ENCODE results near the gene VPS41. TPM values are rescaled to one million over a fixed set of nuclear protein-coding genes. Genes with fewer than 3 reads are reported as not detected.

VPS41 gene
- total and polyA plus RNA-seq, 4 donors = 9.2 to 24.1 (median 16.1) TPM

DNA sequence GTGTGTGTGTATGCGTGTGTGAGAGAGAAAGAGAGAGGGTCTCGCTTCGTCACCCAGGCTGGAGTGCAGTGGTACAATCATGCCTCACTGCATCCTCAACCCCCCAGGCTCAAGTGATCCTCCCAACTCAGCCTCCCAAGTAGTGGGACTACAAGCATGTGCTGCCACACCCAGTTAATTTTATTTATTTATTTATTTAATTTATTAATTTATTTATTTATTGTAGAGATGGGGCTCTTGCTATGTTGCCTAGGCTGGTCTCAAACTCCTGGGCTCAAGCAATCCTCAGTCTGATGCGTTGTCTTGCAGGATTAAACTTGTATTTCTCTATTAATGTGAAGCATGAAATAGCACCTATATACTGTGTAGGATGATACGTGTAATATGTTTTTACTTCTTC lies 46.9 kb upstream of the VPS41 start:
- H3K27ac ChIP-seq (ENCODE audit: low read depth in 1 of 2, low read length in 2 of 2) = no peak overlapping the region
- 86% methylated on average over 5 of the region's 5 CpGs for WGBS

DNA sequence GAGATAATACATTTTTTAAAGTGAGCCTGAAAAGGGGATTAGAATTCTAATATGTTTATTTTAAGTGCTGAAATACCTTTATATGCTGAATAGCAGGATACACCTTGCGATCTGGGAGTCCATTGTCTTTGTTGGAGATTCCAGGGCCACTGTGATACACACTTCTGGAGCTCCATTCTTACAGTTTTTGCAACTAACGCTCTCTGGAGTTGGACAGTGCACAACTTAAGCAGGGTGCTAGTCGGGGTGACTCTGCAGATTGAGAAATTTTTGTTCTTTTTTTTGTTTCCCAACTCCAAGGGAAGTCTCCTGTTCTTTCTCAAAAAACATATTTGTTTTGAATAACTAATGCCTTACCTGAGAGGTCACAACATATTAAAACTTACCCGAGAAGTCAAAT lies 45.0 kb upstream of the VPS41 start:
- H3K27ac ChIP-seq (ENCODE audit: low read depth in 1 of 2, low read length in 2 of 2) = no peak overlapping the region
- H3K27me3 ChIP-seq (ENCODE audit: control insufficient read depth in 4 of 4, insufficient read depth in 4 of 4, low read length in 3 of 4) = no peaks in the 10 kb centered on the region
- H3K9ac ChIP-seq (ENCODE audit: low read depth in 1 of 2, low read length in 2 of 2) = no peak overlapping the region
- H3K4me3 ChIP-seq (ENCODE audit: low read depth in 1 of 3, low read length in 3 of 3) = peak overlapping the region in 1 of 3 donors; percentile 25
- no peaks in the 10 kb centered on the region for H3K36me3 ChIP-seq (ENCODE audit: control insufficient read depth in 4 of 4, insufficient read depth in 3 of 4, low read depth in 1 of 4, low read length in 3 of 4)
- peaks cover 5 to 22% (median 12%) of the 10 kb centered on the region in 4 donors for H3K4me1 ChIP-seq (ENCODE audit: control insufficient read depth in 4 of 4, insufficient read depth in 4 of 4, low read length in 3 of 4)
- no peak for DNase-seq (ENCODE audit: low spot score)
- no peaks in the 10 kb centered on the region for H3K9me3 ChIP-seq (ENCODE audit: control insufficient read depth in 4 of 4, low read length in 3 of 4)
- TF ChIP-seq YY1 (IDR thresholded peaks at IDR 0.05) (no peak), EGR1 (IDR thresholded peaks at IDR 0.05; ENCODE audit: low read depth in 2 of 2) (no peak), NR2F2 (IDR thresholded peaks at IDR 0.05) (no peak), TAF1 (conservative IDR thresholded peaks at IDR 0.05) (no peak), GABPA (IDR thresholded peaks at IDR 0.05 in 1 of 2, conservative IDR thresholded peaks at IDR 0.05 in 1 of 2) (no peak), CTCF (IDR thresholded peaks at IDR 0.05; ENCODE audit: low read depth, low read length, missing input control) (no peak)
- WGBS = 47% methylated on average over 4 of the region's 4 CpGs

More for the DNA sequence above, 46.9 kb upstream of the VPS41 start:
- Histone ChIP-seq H3K9ac (ENCODE audit: low read depth in 1 of 2, low read length in 2 of 2) (no peak overlapping the region), H3K36me3 (ENCODE audit: control insufficient read depth in 4 of 4, insufficient read depth in 3 of 4, low read depth in 1 of 4, low read length in 3 of 4) (no peaks in the 10 kb centered on the region), H3K4me1 (ENCODE audit: control insufficient read depth in 4 of 4, insufficient read depth in 4 of 4, low read length in 3 of 4) (peaks cover 0 to 19% (median 10%) of the 10 kb centered on the region in 4 donors), H3K27me3 (ENCODE audit: control insufficient read depth in 4 of 4, insufficient read depth in 4 of 4, low read length in 3 of 4) (no peaks in the 10 kb centered on the region), H3K9me3 (ENCODE audit: control insufficient read depth in 4 of 4, low read length in 3 of 4) (no peaks in the 10 kb centered on the region), H3K4me3 (ENCODE audit: low read depth in 1 of 3, low read length in 3 of 3) (no peak overlapping the region)
- no peak for DNase-seq (ENCODE audit: low spot score)
- TF ChIP-seq RAD21 (IDR thresholded peaks at IDR 0.05) (no peak), SP1 (IDR thresholded peaks at IDR 0.05) (no peak), TAF1 (conservative IDR thresholded peaks at IDR 0.05) (no peak), EGR1 (IDR thresholded peaks at IDR 0.05; ENCODE audit: low read depth in 2 of 2) (no peak), GABPA (IDR thresholded peaks at IDR 0.05 in 1 of 2, conservative IDR thresholded peaks at IDR 0.05 in 1 of 2) (no peak), RXRA (IDR thresholded peaks at IDR 0.05) (no peak)
- TF ChIP-seq, protein P1, sequence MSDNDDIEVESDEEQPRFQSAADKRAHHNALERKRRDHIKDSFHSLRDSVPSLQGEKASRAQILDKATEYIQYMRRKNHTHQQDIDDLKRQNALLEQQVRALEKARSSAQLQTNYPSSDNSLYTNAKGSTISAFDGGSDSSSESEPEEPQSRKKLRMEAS (IDR thresholded peaks at IDR 0.05) = no peak

GRCh38 chr7:38953227-38953626 lies 44.2 kb upstream of the VPS41 start:
- Histone ChIP-seq H3K27ac (ENCODE audit: low read depth in 1 of 2, low read length in 2 of 2) (no peak overlapping the region), H3K4me1 (ENCODE audit: control insufficient read depth in 4 of 4, insufficient read depth in 4 of 4, low read length in 3 of 4) (peaks cover 5 to 22% (median 12%) of the 10 kb centered on the region in 4 donors), H3K27me3 (ENCODE audit: control insufficient read depth in 4 of 4, insufficient read depth in 4 of 4, low read length in 3 of 4) (no peaks in the 10 kb centered on the region), H3K4me3 (ENCODE audit: low read depth in 1 of 3, low read length in 3 of 3) (no peak overlapping the region), H3K36me3 (ENCODE audit: control insufficient read depth in 4 of 4, insufficient read depth in 3 of 4, low read depth in 1 of 4, low read length in 3 of 4) (no peaks in the 10 kb centered on the region), H3K9ac (ENCODE audit: low read depth in 1 of 2, low read length in 2 of 2) (no peak overlapping the region), H3K9me3 (ENCODE audit: control insufficient read depth in 4 of 4, low read length in 3 of 4) (no peaks in the 10 kb centered on the region)
- WGBS = 90% methylated on average over 1 of the region's 1 CpG
- DNase-seq (ENCODE audit: low spot score) = no peak
- peak; percentile 10 for TF ChIP-seq YY1 (IDR thresholded peaks at IDR 0.05)
- no peak for TF ChIP-seq FOXA2 (IDR thresholded peaks at IDR 0.05)
- TF ChIP-seq, protein P1 (IDR thresholded peaks at IDR 0.05) = no peak
- no peak for TF ChIP-seq NR2F2 (IDR thresholded peaks at IDR 0.05)
- TF ChIP-seq RAD21 (IDR thresholded peaks at IDR 0.05) = no peak
- peak in 1 of 2 donors; percentile 34 for TF ChIP-seq RXRA (IDR thresholded peaks at IDR 0.05)
- peak; percentile 27 for TF ChIP-seq ZBTB33 (IDR thresholded peaks at IDR 0.05)
- no peak for TF ChIP-seq TAF1 (conservative IDR thresholded peaks at IDR 0.05)
- peak in 1 of 2 donors; percentile 20 for TF ChIP-seq HNF4A (conservative IDR thresholded peaks at IDR 0.05)

Data from liver (tissue), 9 donors.